GM03348 (cell line): ENCODE results near the gene PCNX4.

Experiments
- DNase-seq: peaks from one replicate; pipeline ENCODE4 v3.0.0; 2012; ENCODE audit warnings: low spot score

The PCNX4 gene

GRCh38 chr14:60102389-60102788, 10.7 kb downstream of the PCNX4 start:
- peak; percentile 49 for DNase-seq

- peak; percentile 51 for DNase-seq
Measured at GRCh38 chr14:60106339-60106738, 14.6 kb downstream of the PCNX4 start.

GRCh38 chr14:60107477-60107876, 15.8 kb downstream of the PCNX4 start:
- no peak for DNase-seq

- DNase-seq = no peak
Measured at GRCh38 chr14:60111732-60112131, 20.0 kb downstream of the PCNX4 start.

- DNase-seq = no peak
Measured at GRCh38 chr14:60114881-60115280, 23.2 kb downstream of the PCNX4 start.

GRCh38 chr14:60116181-60116580, 24.5 kb downstream of the PCNX4 start:
- no peak for DNase-seq

GRCh38 chr14:60125918-60126317, 34.2 kb downstream of the PCNX4 start:
- DNase-seq = no peak

GRCh38 chr14:60133487-60133886, 41.8 kb downstream of the PCNX4 start:
- DNase-seq = no peak

GRCh38 chr14:60134702-60135101, 43.0 kb downstream of the PCNX4 start:
- DNase-seq = no peak

- DNase-seq = peak; percentile 91
Measured at GRCh38 chr14:60151715-60152114, 60.0 kb downstream of the PCNX4 start.

GRCh38 chr14:60153991-60154390, 62.3 kb downstream of the PCNX4 start:
- no peak for DNase-seq

GRCh38 chr14:60154671-60155070, 62.9 kb downstream of the PCNX4 start:
- DNase-seq = no peak

GRCh38 chr14:60160422-60160821, 68.7 kb downstream of the PCNX4 start:
- DNase-seq = no peak

GRCh38 chr14:60161196-60162107, 69.7 kb downstream of the PCNX4 start:
- peak; percentile 21 for DNase-seq

GRCh38 chr14:60163693-60164092, 72.0 kb downstream of the PCNX4 start:
- DNase-seq = no peak

- no peak for DNase-seq
Measured at GRCh38 chr14:60164404-60164711, 72.6 kb downstream of the PCNX4 start.

GRCh38 chr14:60164712-60165546, 73.2 kb downstream of the PCNX4 start, which contains the start of gene DHRS7:
Gene DHRS7 (minus strand): TSS chr14:60165398. CDS start chr14:60165309, 89 bp downstream.
- DNase-seq = peak; percentile 96

- no peak for DNase-seq
Measured at GRCh38 chr14:60165547-60165876, 73.8 kb downstream of the PCNX4 start.

GRCh38 chr14:60166142-60166541, 74.4 kb downstream of the PCNX4 start:
- no peak for DNase-seq

GRCh38 chr14:60169722-60170121, 78.0 kb downstream of the PCNX4 start:
- DNase-seq = no peak

GRCh38 chr14:60170948-60171347, 79.2 kb downstream of the PCNX4 start:
- DNase-seq = no peak

- no peak for DNase-seq
Measured at GRCh38 chr14:60171690-60172089, 80.0 kb downstream of the PCNX4 start.
